ENCODE results near the gene EEFSEC. TPM values are rescaled to one million over a fixed set of nuclear protein-coding genes. Genes with fewer than 3 reads are reported as not detected.

EEFSEC gene
- total RNA-seq, result 10 to 100 TPM; 12.9 to 13.0 TPM
- long read RNA-seq, donor 1, transcript EEFSEC-201 (7 exons, 2,232 nt), result major isoform, 13 of 21 reads
- long read RNA-seq, donor 1, partial matches to known transcripts, result 2 of 21 reads
- long read RNA-seq, donor 1, other reads (novel, unspliced or antisense), result 6 of 21 reads
- long read RNA-seq, donor 2, transcript EEFSEC-201 (7 exons, 2,232 nt), result major isoform, 45 of 71 reads
- long read RNA-seq, donor 2, partial matches to known transcripts, result 3 of 71 reads
- long read RNA-seq, donor 2, other reads (novel, unspliced or antisense), result 23 of 71 reads

GRCh38 chr3:128153156-128154041 is at the start of gene EEFSEC:
TSS of gene EEFSEC (plus strand) at chr3:128153481. CDS start at chr3:128153508, 27 bp downstream.
- intact Hi-C loops (cut with DNase I), result no loop called here
- peak; percentile 94 for DNase-seq (ENCODE audit: low spot score)

- DNase-seq (ENCODE audit: low spot score), result no peak
- intact Hi-C loops (cut with DNase I), result no loop called here
Observed at GRCh38 chr3:128107834-128108233, 45.4 kb upstream of the EEFSEC start.

- intact Hi-C loops (cut with DNase I), result no loop called here
- DNase-seq (ENCODE audit: low spot score), result no peak
Observed at GRCh38 chr3:128111147-128111546, 42.1 kb upstream of the EEFSEC start.

- intact Hi-C loops (cut with DNase I), result no loop called here
Observed at GRCh38 chr3:128112357-128112968, 40.8 kb upstream of the EEFSEC start.

GRCh38 chr3:128113817-128114794 is 39.2 kb upstream of the EEFSEC start:
- intact Hi-C loops (cut with DNase I), result no loop called here
- DNase-seq (ENCODE audit: low spot score), result no peak

More at GRCh38 chr3:128112357-128112968, 40.8 kb upstream of the EEFSEC start:
- no peak for DNase-seq (ENCODE audit: low spot score)

- intact Hi-C loops (cut with DNase I), result no loop called here
- DNase-seq (ENCODE audit: low spot score), result no peak
Observed at GRCh38 chr3:128122013-128122412, 31.3 kb upstream of the EEFSEC start.

- DNase-seq (ENCODE audit: low spot score), result no peak
- intact Hi-C loops (cut with DNase I), result no loop called here
Observed at GRCh38 chr3:128123156-128123537, 30.1 kb upstream of the EEFSEC start.

GRCh38 chr3:128123538-128124368 is 29.5 kb upstream of the EEFSEC start, which contains the start of gene RUVBL1:
TSS of gene RUVBL1 (minus strand) at chr3:128123812. CDS start at chr3:128123724, 88 bp downstream.
- intact Hi-C loops (cut with DNase I), result no loop called here
- DNase-seq (ENCODE audit: low spot score), result peak; percentile 100

GRCh38 chr3:128127236-128127635 is 26.0 kb upstream of the EEFSEC start:
- DNase-seq (ENCODE audit: low spot score), result no peak
- intact Hi-C loops (cut with DNase I), result no loop called here

GRCh38 chr3:128128251-128128650 is 25.0 kb upstream of the EEFSEC start:
- DNase-seq (ENCODE audit: low spot score), result no peak
- intact Hi-C loops (cut with DNase I), result no loop called here

GRCh38 chr3:128131897-128132646 is 21.2 kb upstream of the EEFSEC start:
- no peak for DNase-seq (ENCODE audit: low spot score)
- intact Hi-C loops (cut with DNase I), result no loop called here

GRCh38 chr3:128133273-128133883 is 19.9 kb upstream of the EEFSEC start:
- intact Hi-C loops (cut with DNase I), result no loop called here

GRCh38 chr3:128143496-128143895 is 9.8 kb upstream of the EEFSEC start:
- no peak for DNase-seq (ENCODE audit: low spot score)
- intact Hi-C loops (cut with DNase I), result no loop called here

More at GRCh38 chr3:128133273-128133883, 19.9 kb upstream of the EEFSEC start:
- no peak for DNase-seq (ENCODE audit: low spot score)

GRCh38 chr3:128144512-128145187 is 8.6 kb upstream of the EEFSEC start:
- no peak for DNase-seq (ENCODE audit: low spot score)

GRCh38 chr3:128145279-128145678 is 8.0 kb upstream of the EEFSEC start:
- DNase-seq (ENCODE audit: low spot score), result peak; percentile 82
- intact Hi-C loops (cut with DNase I), result no loop called here

More at GRCh38 chr3:128144512-128145187, 8.6 kb upstream of the EEFSEC start:
- intact Hi-C loops (cut with DNase I), result no loop called here

GRCh38 chr3:128146201-128146600 is 7.1 kb upstream of the EEFSEC start:
- DNase-seq (ENCODE audit: low spot score), result no peak
- intact Hi-C loops (cut with DNase I), result no loop called here
